ENCODE data around the gene WWC1.

WWC1 gene

GRCh38 chr5:168463081-168463480, 171.6 kb downstream of the WWC1 start:
- Histone ChIP-seq H3K27me3 (replicated peaks; ENCODE audit: insufficient read depth, low read length) (no peaks in the 10 kb centered on the region), H3K79me2 (ENCODE audit: low read length) (no peaks in the 10 kb centered on the region), H3K36me3 (replicated peaks; ENCODE audit: insufficient read depth, low read length) (no peaks in the 10 kb centered on the region), H3K9ac (ENCODE audit: low read length) (no peak overlapping the region), H3K4me3 (ENCODE audit: low read length) (no peak overlapping the region), H2AFZ (ENCODE audit: low read length) (no peak overlapping the region), H3K27ac (ENCODE audit: low read length) (no peak overlapping the region), H3F3A (ENCODE audit: insufficient read depth, low read length) (no peaks in the 10 kb centered on the region), H3K9me3 (replicated peaks; ENCODE audit: insufficient read depth, low read length) (no peaks in the 10 kb centered on the region), H3K4me2 (ENCODE audit: low read depth, low read length) (no peak overlapping the region), H4K20me1 (ENCODE audit: insufficient read depth, low read length) (no peaks in the 10 kb centered on the region), H3K9me2 (replicated peaks; ENCODE audit: insufficient read depth, low read length) (no peaks in the 10 kb centered on the region), H3K4me1 (ENCODE audit: low read length) (no peaks in the 10 kb centered on the region)
- TF ChIP-seq EZH2phosphoT487 (IDR thresholded peaks at IDR 0.05; ENCODE audit: low read length) = no peak
- TF ChIP-seq CTCF (IDR thresholded peaks at IDR 0.05; ENCODE audit: low read length) = no peak
- no peak for TF ChIP-seq EZH2 (optimal IDR thresholded peaks at IDR 0.05; ENCODE audit: low read depth, low read length)
- DNase-seq = no peak

- DNase-seq = no peak
- H3K27me3 ChIP-seq (replicated peaks; ENCODE audit: insufficient read depth, low read length) = no peaks in the 10 kb centered on the region
- no peaks in the 10 kb centered on the region for H3K9me3 ChIP-seq (replicated peaks; ENCODE audit: insufficient read depth, low read length)
- H3K79me2 ChIP-seq (ENCODE audit: low read length) = no peaks in the 10 kb centered on the region
- H2AFZ ChIP-seq (ENCODE audit: low read length) = no peak overlapping the region
- no peak overlapping the region for H3K27ac ChIP-seq (ENCODE audit: low read length)
- no peak overlapping the region for H3K4me2 ChIP-seq (ENCODE audit: low read depth, low read length)
- no peak overlapping the region for H3K4me3 ChIP-seq (ENCODE audit: low read length)
- H3K9me2 ChIP-seq (replicated peaks; ENCODE audit: insufficient read depth, low read length) = no peaks in the 10 kb centered on the region
- H3K9ac ChIP-seq (ENCODE audit: low read length) = no peak overlapping the region
- TF ChIP-seq EZH2 (optimal IDR thresholded peaks at IDR 0.05; ENCODE audit: low read depth, low read length) (no peak), EZH2phosphoT487 (IDR thresholded peaks at IDR 0.05; ENCODE audit: low read length) (no peak), CTCF (IDR thresholded peaks at IDR 0.05; ENCODE audit: low read length) (no peak)
- no peaks in the 10 kb centered on the region for H3F3A ChIP-seq (ENCODE audit: insufficient read depth, low read length)
- H3K4me1 ChIP-seq (ENCODE audit: low read length) = no peaks in the 10 kb centered on the region
- H4K20me1 ChIP-seq (ENCODE audit: insufficient read depth, low read length) = no peaks in the 10 kb centered on the region
- H3K36me3 ChIP-seq (replicated peaks; ENCODE audit: insufficient read depth, low read length) = no peaks in the 10 kb centered on the region
These were observed 172.8 kb downstream of the WWC1 start for GRCh38 chr5:168464214-168464613.

GRCh38 chr5:168464641-168465040, 173.2 kb downstream of the WWC1 start:
- H3K9me3 ChIP-seq (replicated peaks; ENCODE audit: insufficient read depth, low read length) = no peaks in the 10 kb centered on the region
- H3K9me2 ChIP-seq (replicated peaks; ENCODE audit: insufficient read depth, low read length) = no peaks in the 10 kb centered on the region
- no peak overlapping the region for H2AFZ ChIP-seq (ENCODE audit: low read length)
- H3K36me3 ChIP-seq (replicated peaks; ENCODE audit: insufficient read depth, low read length) = no peaks in the 10 kb centered on the region
- no peak overlapping the region for H3K9ac ChIP-seq (ENCODE audit: low read length)
- H3K4me2 ChIP-seq (ENCODE audit: low read depth, low read length) = no peak overlapping the region
- no peak overlapping the region for H3K4me3 ChIP-seq (ENCODE audit: low read length)
- no peak for DNase-seq
- H3K79me2 ChIP-seq (ENCODE audit: low read length) = no peaks in the 10 kb centered on the region
- H3K27ac ChIP-seq (ENCODE audit: low read length) = no peak overlapping the region
- H4K20me1 ChIP-seq (ENCODE audit: insufficient read depth, low read length) = no peaks in the 10 kb centered on the region
- no peaks in the 10 kb centered on the region for H3K4me1 ChIP-seq (ENCODE audit: low read length)
- H3K27me3 ChIP-seq (replicated peaks; ENCODE audit: insufficient read depth, low read length) = no peaks in the 10 kb centered on the region
- no peak for TF ChIP-seq CTCF (IDR thresholded peaks at IDR 0.05; ENCODE audit: low read length)
- no peak for TF ChIP-seq EZH2phosphoT487 (IDR thresholded peaks at IDR 0.05; ENCODE audit: low read length)
- TF ChIP-seq EZH2 (optimal IDR thresholded peaks at IDR 0.05; ENCODE audit: low read depth, low read length) = no peak
- no peaks in the 10 kb centered on the region for H3F3A ChIP-seq (ENCODE audit: insufficient read depth, low read length)
